NCI-H1694 (cell line): ENCODE results near the gene CLEC3A.
A peak's percentile ranks its signal among the peaks of the same experiment; 100 is the strongest.
"Not testable (repeated sequence)": the region's sequence is repeated elsewhere in the genome, so short reads cannot be mapped to it uniquely, and the experiment has no call there.

Experiments
- DNase-seq: peaks from one replicate; lab custom pipeline; 2025; lab: John Stamatoyannopoulos, UW

The CLEC3A gene, protein sequence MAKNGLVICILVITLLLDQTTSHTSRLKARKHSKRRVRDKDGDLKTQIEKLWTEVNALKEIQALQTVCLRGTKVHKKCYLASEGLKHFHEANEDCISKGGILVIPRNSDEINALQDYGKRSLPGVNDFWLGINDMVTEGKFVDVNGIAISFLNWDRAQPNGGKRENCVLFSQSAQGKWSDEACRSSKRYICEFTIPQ

DNA sequence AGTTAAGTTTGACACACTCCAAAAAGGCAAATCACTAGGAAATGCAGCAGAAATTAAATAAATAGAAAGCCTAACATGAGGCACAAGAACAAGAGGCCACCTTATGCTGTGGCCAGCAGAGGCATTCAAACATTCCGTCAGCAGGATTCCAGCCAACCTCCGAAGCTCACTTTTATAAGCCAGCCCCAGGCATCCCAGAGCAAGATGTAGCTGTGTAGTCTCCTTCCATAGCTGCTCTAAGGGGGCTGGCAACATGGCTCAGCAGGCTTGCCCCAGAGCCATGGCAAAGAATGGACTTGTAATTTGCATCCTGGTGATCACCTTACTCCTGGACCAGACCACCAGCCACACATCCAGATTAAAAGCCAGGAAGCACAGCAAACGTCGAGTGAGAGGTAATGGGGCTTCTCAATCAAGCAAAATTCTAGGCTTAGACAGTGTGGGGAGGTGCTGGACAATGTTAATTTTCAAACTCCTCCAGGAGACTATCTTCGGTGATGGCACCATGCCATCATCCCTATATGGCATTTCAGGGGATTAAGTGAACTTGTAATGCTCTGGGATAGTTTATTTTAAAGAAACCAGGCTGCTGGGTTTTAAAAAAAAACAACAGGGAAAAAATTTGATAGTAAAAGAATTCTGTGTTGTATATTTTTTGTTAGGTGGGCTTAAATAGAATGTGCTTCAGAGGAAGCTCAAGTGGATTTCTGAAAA is at the start of gene CLEC3A:
Gene CLEC3A, plus strand, starts transcription at position 202 of the 714 bp plus-strand sequence. Its CDS starts 79 bp downstream, at position 281.
- no peak for DNase-seq

DNA sequence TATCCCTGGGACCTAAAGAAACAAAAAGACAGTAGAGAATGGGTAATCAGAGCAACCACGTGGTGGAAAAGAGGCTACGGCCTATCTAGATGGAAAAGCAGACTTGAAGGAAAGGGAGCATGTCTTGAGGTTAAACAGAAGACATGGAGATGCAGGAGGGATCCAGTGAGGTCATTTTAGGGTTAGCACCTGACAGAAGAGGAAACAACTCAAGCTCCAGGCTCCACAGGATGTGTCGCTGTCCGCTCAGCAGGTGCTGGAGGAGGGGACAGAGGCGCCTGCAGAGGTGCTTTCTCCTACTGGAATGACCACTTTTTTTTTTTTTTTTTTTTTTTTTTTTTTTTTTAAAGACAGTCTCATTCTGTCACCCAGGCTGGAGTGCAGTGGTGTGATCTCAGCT is 47.5 kb upstream of the CLEC3A start:
- DNase-seq: no peak

DNA sequence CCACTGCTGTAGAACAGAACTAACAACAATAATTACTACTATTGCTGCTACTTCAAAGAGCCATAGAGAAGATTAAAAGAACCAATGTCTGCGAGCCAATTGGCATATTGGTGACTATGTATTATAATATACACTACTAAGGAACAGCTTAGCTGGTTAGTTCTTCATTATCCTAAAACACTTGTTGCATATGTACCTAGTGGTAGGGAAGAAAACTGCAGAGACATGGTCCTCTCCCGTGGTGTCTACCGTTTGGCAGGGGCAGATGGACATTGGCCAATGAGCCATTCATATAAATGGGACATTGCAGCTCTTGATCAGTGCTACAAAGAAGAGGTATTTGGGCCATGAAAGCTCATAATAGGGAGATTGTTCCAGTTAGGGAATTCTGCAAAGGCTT is 46.4 kb upstream of the CLEC3A start:
- DNase-seq: no peak

DNA sequence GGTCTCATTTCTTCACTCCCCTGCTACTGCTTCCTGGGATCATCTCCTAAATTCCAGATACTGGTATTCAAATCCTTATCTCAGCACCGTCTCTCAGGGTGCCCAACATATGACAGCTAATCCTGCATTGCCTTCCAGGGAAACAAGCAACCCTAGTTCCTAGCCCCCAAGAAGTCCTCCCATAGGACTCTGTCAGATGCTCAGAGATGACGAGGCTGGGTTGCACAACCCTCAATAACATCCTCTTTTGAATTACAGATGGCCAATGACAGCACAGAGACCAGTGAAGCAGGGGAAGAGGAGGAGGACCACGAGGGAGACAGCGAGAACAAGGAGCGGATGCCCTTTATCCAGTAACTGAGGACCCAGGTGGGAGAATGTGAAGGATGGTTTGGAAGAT is 45.0 kb upstream of the CLEC3A start:
- no peak for DNase-seq

DNA sequence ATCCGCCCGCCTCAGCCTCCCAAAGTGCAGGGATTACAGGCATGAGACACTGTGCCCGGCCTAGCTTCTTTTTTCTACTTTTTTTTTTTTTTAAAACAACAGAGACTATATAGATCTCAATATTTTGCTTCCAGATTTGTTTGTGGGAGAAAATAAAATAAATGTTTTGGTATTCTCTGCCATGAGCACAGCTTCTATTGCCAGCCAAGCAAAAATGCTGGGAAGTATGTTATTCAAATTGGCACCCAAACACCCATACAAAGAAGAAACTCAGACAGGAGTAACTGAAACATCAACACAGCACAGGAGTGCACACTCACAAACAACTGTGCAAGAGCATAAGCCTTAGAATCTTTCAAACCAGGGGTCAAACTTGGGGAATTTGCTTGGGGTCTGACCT is 37.2 kb upstream of the CLEC3A start:
- DNase-seq: no peak

DNA sequence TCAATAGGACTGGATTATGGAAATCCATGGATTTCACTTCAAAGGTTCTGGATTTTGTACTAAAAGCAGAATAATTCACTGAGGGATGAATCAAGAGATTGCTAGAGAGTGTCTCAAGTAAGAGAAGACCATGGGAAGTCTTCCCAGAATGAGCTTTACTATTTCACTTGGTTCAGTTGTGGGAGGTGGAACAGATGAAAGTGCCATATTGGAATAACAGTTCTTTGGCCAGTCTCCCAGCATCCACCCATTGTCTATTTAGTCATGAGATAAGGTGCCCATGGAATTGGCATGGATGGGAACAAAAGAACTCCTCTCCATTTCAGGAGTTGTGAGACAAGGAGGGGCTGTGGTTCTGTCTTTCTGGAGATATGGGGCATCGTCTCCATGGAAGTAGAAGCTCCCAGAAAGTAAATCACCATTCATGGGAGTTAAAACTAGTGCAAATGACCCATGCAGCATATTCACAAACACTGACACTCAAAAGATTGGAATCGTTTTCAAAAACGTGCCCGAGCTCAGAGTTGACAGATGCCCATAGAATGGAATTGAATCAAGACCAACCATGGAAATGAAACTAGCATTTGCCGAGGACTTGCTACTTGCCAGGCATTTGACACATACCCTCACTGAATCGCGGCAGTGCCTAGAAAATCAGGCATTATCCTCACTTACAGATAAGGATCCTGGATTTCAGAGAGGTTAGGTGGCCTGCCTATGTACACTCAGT is 36.2 kb upstream of the CLEC3A start:
- DNase-seq: no peak

DNA sequence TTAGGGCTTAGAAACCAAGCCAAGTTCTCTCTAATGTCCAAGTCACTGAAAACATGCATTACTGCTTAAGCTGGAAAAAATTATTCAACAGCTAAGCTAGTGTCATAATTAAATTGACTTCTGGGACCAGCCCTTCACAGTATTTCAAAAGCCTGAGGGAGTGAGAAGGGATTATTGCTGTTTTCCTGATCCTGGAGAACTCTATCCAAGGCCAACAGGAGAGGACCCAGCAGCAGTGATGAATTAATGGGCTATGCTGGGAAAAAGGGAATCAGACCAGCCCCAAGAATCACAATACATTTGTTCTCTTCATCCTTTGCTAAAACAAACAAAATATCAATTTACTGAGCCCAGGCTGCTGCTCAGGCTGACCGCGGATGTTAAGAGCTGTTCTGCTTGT is 34.5 kb upstream of the CLEC3A start:
- DNase-seq: no peak

DNA sequence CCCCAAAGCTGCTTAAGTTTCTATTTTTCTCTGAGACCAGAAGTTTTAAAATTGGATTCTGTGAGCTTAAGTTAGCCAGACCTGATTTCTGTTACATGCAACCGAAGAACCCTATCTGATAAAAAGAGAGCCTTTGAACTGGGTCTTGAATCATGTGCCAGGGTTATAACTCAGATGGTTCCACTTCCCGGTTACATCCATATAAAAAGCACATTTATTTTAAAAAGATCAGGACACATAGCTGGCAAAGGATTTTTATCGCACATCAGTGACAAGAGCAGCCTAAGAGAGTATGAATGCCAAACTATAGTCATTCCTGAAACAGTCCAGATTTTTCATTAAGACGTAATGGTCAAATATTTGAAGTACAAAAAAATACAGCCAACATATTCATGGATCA is 32.5 kb upstream of the CLEC3A start:
- DNase-seq: no peak

DNA sequence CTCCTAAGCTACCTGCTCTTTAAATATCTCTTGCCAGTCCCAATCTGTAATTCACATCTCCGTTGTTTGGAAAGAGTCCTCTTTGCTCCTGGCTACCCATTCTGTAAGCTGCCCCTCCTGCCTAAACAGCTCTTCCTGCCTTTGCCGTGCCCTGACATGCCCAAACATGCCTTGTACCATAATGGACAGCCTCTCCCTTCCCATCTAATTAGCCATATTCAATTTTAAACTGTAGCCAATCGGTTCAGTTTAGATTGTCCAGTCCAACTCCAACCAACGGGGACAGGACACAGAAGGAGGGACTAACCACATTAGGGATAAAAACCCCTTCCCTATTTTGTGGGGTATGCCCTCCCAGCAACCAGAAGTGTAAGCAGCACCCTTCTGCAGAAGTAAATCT is 30.6 kb upstream of the CLEC3A start:
- no peak for DNase-seq

DNA sequence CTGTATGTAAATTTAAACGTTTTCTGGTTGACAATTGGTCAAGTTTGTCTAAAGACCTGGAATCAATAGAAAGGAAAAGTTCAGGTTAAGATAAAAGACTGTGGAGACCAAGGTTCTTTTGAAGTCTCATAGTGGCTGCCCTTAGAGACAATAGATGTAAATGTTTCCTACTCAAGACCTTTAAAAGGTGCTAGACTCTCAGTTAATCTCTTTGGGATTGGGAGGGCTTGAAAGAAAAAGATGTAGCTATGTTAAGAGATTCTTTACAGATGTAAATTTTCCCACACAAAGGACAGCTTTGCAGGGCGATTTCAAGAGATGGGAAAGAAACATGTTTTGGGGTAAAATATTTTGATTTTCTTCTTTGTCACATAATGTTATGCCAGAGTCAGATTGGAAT is 30.0 kb upstream of the CLEC3A start:
- DNase-seq: not testable (repeated sequence)

DNA sequence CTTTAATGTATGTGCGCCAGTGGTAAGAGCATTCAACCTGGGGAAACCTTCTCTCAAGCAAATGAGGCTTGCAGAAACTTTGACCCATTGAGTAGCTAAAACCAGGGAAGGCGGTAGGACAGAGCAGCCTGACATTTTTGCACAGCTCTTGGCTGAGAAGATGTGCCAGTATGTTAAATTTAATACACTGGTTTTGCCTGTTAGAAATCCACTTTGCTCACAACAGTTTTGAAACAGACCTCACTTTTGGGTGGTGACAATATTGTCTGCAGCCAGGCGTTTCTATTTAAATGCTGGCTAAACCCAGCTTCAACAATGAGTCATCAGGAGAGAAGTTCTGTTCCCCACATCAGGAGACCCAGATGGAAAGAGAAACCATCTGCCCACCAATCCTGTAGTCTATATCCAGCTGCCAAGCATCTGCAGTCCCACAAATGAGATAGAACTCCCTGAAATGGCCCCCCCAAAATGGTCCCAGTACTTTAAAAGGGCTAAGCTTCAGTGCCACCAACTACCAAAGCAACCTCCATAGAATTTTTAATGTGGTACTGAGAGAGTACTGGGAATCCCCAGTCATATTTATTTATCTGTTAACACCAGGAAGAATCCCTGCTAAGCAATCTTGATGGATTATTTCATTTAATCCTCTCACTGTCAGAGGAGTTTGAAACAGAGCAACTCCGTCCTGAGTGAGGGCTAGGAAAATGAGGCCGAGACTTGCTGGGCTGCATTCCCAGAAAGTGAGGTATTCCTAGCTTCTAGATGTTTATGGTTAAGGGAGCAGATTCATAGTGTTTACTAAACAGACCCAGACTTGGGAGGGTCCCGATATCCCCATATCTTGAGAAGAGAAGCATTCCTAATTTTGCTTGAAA is 29.0 kb upstream of the CLEC3A start:
- no peak for DNase-seq

DNA sequence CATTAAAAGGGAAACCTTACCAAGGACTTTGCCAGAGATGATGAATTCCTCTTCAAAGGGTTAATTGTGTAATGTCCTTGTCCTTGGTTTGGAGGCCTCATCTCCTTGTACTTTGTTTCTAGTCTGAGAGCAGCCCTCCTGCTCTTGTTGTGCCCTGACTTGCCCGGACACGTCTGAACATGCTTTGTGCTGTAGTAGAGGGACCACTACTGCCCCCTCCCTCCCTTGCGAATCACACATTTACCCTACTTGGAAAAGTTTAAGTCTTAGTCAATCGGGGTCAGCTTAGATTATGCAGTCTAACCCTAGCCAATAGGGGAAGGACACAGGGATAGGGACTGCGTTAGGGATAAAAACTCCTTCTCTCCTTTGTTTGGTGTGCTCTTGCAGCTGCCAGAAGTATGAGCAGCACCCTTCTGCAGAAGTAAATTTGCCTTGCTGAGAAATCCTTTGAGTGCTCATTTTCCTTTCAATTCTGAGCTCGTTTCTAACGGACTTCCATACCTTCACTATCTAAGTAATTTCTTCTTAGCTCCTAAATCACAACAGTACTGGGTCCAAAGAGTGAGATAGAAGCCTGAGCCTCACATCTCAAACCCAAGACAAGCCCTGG is 26.4 kb upstream of the CLEC3A start:
- DNase-seq: no peak

DNA sequence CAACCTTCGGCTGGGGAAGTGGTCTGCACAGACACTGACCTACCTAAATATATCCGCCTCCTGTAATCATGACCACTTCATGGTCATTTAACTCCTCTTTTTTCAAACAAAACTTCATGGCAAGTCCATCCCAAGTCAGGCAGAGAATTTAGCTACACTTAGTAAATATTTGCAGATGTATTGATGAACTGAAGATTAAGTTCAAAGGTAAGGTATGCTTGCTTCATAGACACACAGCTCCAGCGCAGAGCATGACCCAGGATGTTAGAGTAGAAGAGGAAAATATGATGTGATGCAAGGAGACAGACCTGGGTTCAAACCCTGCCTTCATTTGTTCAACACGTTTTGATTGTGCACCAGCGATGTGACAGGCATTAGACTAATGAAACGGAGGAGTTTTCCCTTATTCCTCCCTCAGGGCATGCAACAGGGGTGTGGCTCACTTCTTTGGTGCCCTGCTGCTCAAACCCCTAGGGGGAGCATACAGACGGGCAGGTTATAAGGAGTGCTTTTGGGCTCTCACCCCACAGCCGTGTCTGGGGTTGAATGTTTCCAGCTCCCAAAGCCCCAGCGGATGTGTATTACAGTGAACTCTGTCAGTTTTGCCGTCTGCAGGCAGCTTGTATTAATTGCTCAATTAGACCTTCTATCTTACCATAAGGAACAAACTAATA is 23.9 kb upstream of the CLEC3A start:
- no peak for DNase-seq

DNA sequence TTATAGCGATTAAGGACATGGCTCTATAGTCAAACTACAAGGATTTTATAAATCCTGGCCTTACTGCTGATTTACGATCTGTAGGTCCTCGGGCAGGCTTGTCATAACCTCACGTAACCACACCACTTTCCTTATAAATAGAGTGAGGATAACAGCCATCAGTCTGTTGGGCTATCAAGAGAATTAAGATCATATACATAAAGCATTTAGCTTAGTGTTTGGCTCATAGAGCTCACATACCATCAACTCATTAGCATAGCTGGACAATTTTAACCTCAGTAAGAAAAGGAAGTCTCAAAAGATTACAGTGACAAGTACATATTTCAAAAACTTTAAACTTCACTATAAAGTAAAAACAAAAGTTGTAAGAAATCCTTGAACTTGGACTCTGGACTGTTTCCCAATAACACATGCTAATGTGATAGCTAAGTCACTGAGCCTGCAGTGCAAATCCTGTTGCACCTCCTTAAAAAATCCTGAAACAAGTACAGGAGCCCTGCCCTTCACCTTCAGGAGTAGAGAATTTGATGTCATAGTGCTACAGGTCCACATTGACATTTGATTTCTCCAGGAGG is 20.8 kb upstream of the CLEC3A start:
- no peak for DNase-seq

DNA sequence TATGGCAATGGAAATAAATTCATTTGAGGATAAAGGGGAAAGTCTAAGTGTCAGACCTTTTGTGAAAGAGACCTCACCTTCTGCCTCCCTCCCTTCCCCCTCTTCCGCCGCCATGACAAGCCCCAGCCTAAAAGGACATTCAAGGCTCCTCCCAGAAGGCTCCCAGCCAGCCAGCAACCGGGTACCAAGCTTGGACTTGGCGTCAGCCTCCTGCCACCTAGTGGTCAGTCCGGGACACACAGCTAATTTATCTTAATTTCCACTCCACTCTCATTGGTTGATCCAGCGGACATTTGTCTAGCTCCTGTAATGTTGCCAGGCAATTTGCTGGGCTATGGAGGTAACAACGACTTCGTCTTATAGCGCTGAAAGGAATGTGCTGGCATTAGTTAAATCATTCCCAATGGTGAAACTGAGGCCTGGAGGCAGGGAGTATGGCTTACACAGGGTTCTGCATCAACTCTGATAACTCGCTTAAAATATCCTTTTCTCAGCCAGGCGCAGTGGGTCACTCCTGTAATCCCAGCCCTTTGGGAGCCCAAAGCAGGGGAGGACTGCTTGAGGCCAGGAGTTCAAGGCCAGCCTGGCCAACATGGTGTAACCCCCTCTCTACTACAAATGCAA is 19.3 kb upstream of the CLEC3A start:
- DNase-seq: peak; percentile 72

DNA sequence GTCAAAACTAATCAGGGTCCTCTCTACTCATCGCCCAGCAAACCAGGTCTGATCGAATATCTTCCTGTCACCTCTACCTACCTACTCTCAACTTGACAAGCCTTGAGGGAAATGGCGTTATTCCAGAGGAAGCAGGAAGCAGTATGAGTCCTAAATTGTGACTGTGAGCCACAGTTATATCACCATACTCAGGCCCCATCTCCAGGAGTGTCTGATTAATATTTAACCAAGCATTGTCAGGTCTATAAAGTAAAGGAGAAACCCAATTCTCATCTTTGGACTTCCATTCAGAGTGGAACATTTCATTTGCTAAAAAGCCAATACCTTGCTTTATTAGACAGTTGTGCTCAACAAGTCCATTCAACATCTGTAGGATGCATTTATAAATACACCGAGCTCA is 17.8 kb upstream of the CLEC3A start:
- DNase-seq: no peak

DNA sequence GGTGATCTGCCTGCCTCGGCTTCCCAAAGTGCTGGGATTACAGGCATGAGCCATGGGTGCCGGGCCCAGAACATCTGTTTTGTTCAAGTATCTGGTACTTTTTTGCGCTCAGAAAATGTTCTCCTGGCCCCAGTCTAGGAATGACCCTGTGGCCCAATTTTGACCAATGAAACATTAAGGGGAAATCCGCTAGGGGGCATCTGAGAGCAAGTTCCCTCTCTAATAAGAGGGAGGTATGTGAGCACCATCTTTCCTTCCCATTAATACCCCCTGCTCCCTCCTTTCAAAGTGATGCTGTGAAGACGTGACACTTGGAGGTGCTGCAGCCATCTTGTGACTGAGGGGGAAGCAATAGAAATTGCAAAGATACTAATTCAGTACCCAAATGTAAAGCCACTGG is 16.5 kb upstream of the CLEC3A start:
- no peak for DNase-seq

DNA sequence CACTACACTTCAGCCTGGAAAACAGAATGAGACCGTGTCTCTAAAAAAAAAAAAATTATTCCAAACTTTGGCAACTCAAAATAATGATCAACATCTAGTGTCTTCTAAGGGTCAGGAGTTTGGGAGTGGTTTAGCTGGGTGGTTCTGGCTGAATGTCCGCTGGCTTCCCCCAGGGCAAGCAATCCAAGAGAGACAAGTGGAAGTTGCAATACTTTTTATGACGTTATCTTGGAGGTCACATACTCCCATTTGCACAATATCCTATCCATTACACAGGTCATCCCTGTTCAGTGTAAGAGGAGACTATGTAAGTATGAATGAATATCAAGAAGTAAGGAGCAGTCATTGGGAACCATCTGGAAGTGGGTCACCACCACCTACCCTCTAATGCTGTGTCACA is 15.2 kb upstream of the CLEC3A start:
- no peak for DNase-seq

DNA sequence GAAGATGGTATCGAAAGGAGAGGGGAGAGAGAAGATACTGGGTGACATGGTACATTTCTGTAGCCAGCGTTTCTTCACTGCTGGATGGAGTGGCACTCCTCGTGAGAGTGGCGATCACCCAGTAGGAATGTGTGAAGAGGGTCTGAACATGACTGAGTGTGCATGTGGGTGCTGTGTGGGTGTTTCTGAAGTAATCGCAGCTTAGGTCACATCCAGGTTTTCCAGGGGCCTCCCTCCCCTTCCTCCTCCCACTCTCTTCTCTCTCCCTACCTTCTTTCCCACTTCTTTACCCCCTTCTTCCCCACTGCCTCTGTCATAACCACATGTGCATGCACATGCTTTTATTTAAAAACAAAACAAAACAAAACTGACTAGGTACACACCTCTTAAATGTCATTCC is 1.8 kb downstream of the CLEC3A start:
- DNase-seq: no peak

DNA sequence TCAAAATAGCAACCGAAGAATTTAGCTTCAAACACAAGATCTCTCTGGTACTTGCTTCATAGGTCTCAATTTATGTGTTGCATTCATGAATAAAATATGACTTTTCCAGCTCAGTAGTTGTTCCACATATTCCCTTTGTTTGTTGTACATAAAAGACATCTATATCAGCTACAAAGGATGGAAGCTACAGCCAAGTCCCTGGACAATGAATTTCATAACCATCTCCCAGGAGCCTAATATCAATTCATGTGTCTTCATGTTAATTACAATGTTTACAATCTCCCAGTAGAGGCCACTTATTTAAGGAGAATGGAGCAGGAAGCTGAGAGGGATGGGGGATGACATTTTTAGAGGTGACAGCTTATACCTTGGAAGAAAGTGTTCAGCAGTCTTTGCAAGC is 3.3 kb downstream of the CLEC3A start:
- no peak for DNase-seq

DNA sequence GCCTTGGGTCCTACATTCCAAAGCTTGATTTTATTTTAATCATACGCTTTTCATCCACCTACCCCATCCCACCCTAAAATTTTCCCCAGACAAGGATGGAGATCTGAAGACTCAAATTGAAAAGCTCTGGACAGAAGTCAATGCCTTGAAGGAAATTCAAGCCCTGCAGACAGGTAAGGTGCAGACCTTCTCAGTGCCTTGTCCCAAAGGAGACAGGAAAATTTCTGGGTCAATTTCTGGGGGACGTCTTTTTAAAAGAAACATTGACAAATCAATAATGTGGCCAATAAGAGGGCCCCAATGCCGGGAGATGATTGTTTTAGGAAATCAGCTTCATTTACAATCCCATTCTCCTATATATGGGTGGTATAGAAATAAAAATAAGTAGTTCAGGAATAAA is 5.7 kb downstream of the CLEC3A start:
- no peak for DNase-seq
